Dedifferentiated amniotic fluid mesenchymal stem cell (primary cell): ENCODE data around the gene RCAN2.

ENCODE experiments used
- DNase-seq: peaks from one replicate; pipeline ENCODE4 v3.0.0-alpha.2; 2016; ENCODE audit errors: extremely low spot score

RCAN2 gene

GRCh38 chr6:46217671-46218131, 273.5 kb downstream of the RCAN2 start:
- DNase-seq: no peak

- DNase-seq: no peak
Observed at GRCh38 chr6:46216879-46217278, 274.4 kb downstream of the RCAN2 start.

GRCh38 chr6:46215777-46216176, 275.5 kb downstream of the RCAN2 start:
- no peak for DNase-seq

- no peak for DNase-seq
Observed at GRCh38 chr6:46215213-46215612, 276.0 kb downstream of the RCAN2 start.

GRCh38 chr6:46211917-46212316, 279.3 kb downstream of the RCAN2 start:
- no peak for DNase-seq

GRCh38 chr6:46210294-46210693, 281.0 kb downstream of the RCAN2 start:
- no peak for DNase-seq

GRCh38 chr6:46208303-46208702, 282.9 kb downstream of the RCAN2 start:
- DNase-seq: no peak

GRCh38 chr6:46207174-46207573, 284.1 kb downstream of the RCAN2 start:
- DNase-seq: no peak

- DNase-seq: no peak
Observed at GRCh38 chr6:46204880-46205650, 286.2 kb downstream of the RCAN2 start.

GRCh38 chr6:46203391-46204177, 287.7 kb downstream of the RCAN2 start:
- no peak for DNase-seq

GRCh38 chr6:46201702-46202101, 289.5 kb downstream of the RCAN2 start:
- no peak for DNase-seq

- DNase-seq: no peak
Observed at GRCh38 chr6:46199387-46199786, 291.9 kb downstream of the RCAN2 start.

- DNase-seq: peak; percentile 42
Observed at GRCh38 chr6:46191961-46192360, 299.3 kb downstream of the RCAN2 start.

GRCh38 chr6:46190889-46191288, 300.4 kb downstream of the RCAN2 start:
- DNase-seq: no peak

- DNase-seq: no peak
Observed at GRCh38 chr6:46189726-46190125, 301.5 kb downstream of the RCAN2 start.

- DNase-seq: no peak
Observed at GRCh38 chr6:46186583-46186982, 304.7 kb downstream of the RCAN2 start.

GRCh38 chr6:46184114-46184513, 307.1 kb downstream of the RCAN2 start:
- DNase-seq: peak; percentile 38

- no peak for DNase-seq
Observed at GRCh38 chr6:46175976-46176375, 315.3 kb downstream of the RCAN2 start.

- no peak for DNase-seq
Observed at GRCh38 chr6:46175446-46175845, 315.8 kb downstream of the RCAN2 start.

GRCh38 chr6:46174904-46175303, 316.3 kb downstream of the RCAN2 start:
- DNase-seq: no peak

GRCh38 chr6:46172176-46172575, 319.1 kb downstream of the RCAN2 start:
- no peak for DNase-seq
